ENCODE data around the gene C1QTNF9. TPM values are rescaled to one million over a fixed set of nuclear protein-coding genes. Genes with fewer than 3 reads are reported as not detected.

The C1QTNF9 gene
- total and polyA plus RNA-seq, 9 of the 15 experiments (the other 6 are each of a cell fraction or from before 2014, with no cell fraction given) = not detected

GRCh38 chr13:24269821-24270220 is 39.6 kb upstream of the C1QTNF9 start:
- Histone ChIP-seq H4K20me1 (replicated peaks; ENCODE audit: control insufficient read depth, insufficient read depth, low read length) (no peaks in the 10 kb centered on the region), H2AFZ (ENCODE audit: low read depth, low read length) (no peak overlapping the region), H3K4me2 (ENCODE audit: insufficient read depth, low read length) (no peak overlapping the region), H3K4me3 (no peak overlapping the region), H3K27ac (ENCODE audit: extremely low read depth, low read depth, low read length) (no peak overlapping the region), H3K4me1 (replicated peaks in 1 of 2; ENCODE audit: control insufficient read depth in 2 of 2, insufficient read depth in 2 of 2, low read length in 2 of 2) (no peaks in the 10 kb centered on the region), H3K27me3 (ENCODE audit: control insufficient read depth in 2 of 2, insufficient read depth in 2 of 2, low read length in 2 of 2) (peaks cover 2 to 15% of the 10 kb centered on the region in 2 experiments; a peak in 4 of 5 replicates), H3K9me1 (ENCODE audit: control insufficient read depth, insufficient read depth, low read length) (no peaks in the 10 kb centered on the region), H3K79me2 (ENCODE audit: control insufficient read depth, insufficient read depth, low read length) (no peaks in the 10 kb centered on the region), H3K36me3 (ENCODE audit: control insufficient read depth, insufficient read depth, low read length) (no peaks in the 10 kb centered on the region), H3K9me3 (replicated peaks; ENCODE audit: control insufficient read depth, insufficient read depth, low read depth, low read length) (no peaks in the 10 kb centered on the region), H3K9ac (ENCODE audit: insufficient read depth in 1 of 2, low read depth in 2 of 2, low read length in 2 of 2) (no peak overlapping the region)
- no peak for FAIRE-seq
- ChIA-PET CTCF (ENCODE audit: low intra/inter-chr PET ratio) (no interaction called here), POLR2A (interaction anchor here (0.6 kb wide), 2 partner anchors 17 to 33 kb away, joined by 3 read pairs; no protein-coding TSS in a partner anchor)
- no TSS peak for BruUV-seq (replicated peaks)
- no peak for ATAC-seq
- no peak for TF ChIP-seq HDAC6 (IDR thresholded peaks at IDR 0.05; ENCODE audit: low read depth, low read length)
- TF ChIP-seq ZNF224 (CRISPR knock-in tag; IDR thresholded peaks at IDR 0.05) = no peak
- no peak for TF ChIP-seq CLOCK (CRISPR knock-in tag; IDR thresholded peaks at IDR 0.05; ENCODE audit: borderline replicate concordance)
- no peak for TF ChIP-seq MYBL2 (IDR thresholded peaks at IDR 0.05; ENCODE audit: low read depth)
- no peak for TF ChIP-seq MYBL2 (CRISPR knock-in tag; IDR thresholded peaks at IDR 0.05; ENCODE audit: borderline replicate concordance)
- no peak for TF ChIP-seq HOXB6 (CRISPR knock-in tag; IDR thresholded peaks at IDR 0.05; ENCODE audit: borderline replicate concordance)
- no peak for TF ChIP-seq SRSF7 (optimal IDR thresholded peaks at IDR 0.05; ENCODE audit: low read depth, low read length)
- no peak for TF ChIP-seq ZNF175 (CRISPR knock-in tag; IDR thresholded peaks at IDR 0.05; ENCODE audit: low read depth)
- TF ChIP-seq TAF7 (tag; IDR thresholded peaks at IDR 0.05) = no peak
- 2% methylated on average over 4 of the region's 4 CpGs for WGBS (ENCODE audit: insufficient coverage, low coverage, missing lambda C conversion rate)
- intact Hi-C loops (cut with micrococcal nuclease) = no loop called here
- in situ Hi-C loops (cut with MboI) = no loop called here
- DNase-seq (ENCODE audit: extremely low read depth in 1 of 4, low spot score in 3 of 4) = no peak
